ENCODE results near the gene MAGOH. TPM values are rescaled to one million over a fixed set of nuclear protein-coding genes. Genes with fewer than 3 reads are reported as not detected.
A peak's percentile ranks its signal among the peaks of the same experiment; 100 is the strongest.

The MAGOH gene
- total and polyA plus RNA-seq, 9 donors = 25.4 to 73.2 (median 37.5) TPM

- Histone ChIP-seq H3K9me3 (no peaks in the 10 kb centered on the region), H3K4me1 (ENCODE audit: insufficient read depth) (peaks cover 9% of the 10 kb centered on the region), H3K27ac (no peak overlapping the region), H3K27me3 (no peaks in the 10 kb centered on the region), H3K36me3 (no peaks in the 10 kb centered on the region), H3K4me3 (no peak overlapping the region)
- DNase-seq = no peak
- 76 to 86% (median 82%) methylated on average over 2 of the region's 2 CpGs for WGBS, 3 donors
- intact Hi-C loops (cut with DNase I) = no loop called here
- TF ChIP-seq POLR2A (IDR thresholded peaks at IDR 0.05) = no peak
- no peak for TF ChIP-seq EP300 (IDR thresholded peaks at IDR 0.05)
- no peak for TF ChIP-seq CTCF (IDR thresholded peaks at IDR 0.05)
Measured at GRCh38 chr1:53241828-53242227, 3.5 kb upstream of the MAGOH start.

GRCh38 chr1:53237638-53238037, 680 bp downstream of the MAGOH start:
- Histone ChIP-seq H3K4me1 (ENCODE audit: insufficient read depth) (peaks cover 10% of the 10 kb centered on the region), H3K9me3 (no peaks in the 10 kb centered on the region), H3K36me3 (no peaks in the 10 kb centered on the region), H3K4me3 (peak overlapping the region; percentile 62), H3K27me3 (no peaks in the 10 kb centered on the region), H3K27ac (peak overlapping the region in 1 of 2 donors; percentile 77)
- no peak for TF ChIP-seq CTCF (IDR thresholded peaks at IDR 0.05)
- no peak for TF ChIP-seq POLR2A (IDR thresholded peaks at IDR 0.05)
- TF ChIP-seq EP300 (IDR thresholded peaks at IDR 0.05) = no peak
- intact Hi-C loops (cut with DNase I) = no loop called here
- 25 to 40% (median 33%) methylated on average over 8 of the region's 8 CpGs for WGBS, 3 donors
- DNase-seq = no peak

- no peaks in the 10 kb centered on the region for H3K4me1 ChIP-seq (ENCODE audit: insufficient read depth)
- H3K9me3 ChIP-seq = no peaks in the 10 kb centered on the region
- H3K36me3 ChIP-seq = no peaks in the 10 kb centered on the region
- TF ChIP-seq EP300 (IDR thresholded peaks at IDR 0.05) = no peak
- TF ChIP-seq CTCF (IDR thresholded peaks at IDR 0.05) = no peak
- no peak for TF ChIP-seq POLR2A (IDR thresholded peaks at IDR 0.05)
- peak overlapping the region; percentile 91 for H3K4me3 ChIP-seq
- intact Hi-C loops (cut with DNase I) = no loop called here
- peak overlapping the region; percentile 95 to 96 for H3K27ac ChIP-seq
- 32 to 43% (median 35%) methylated on average over 3 of the region's 3 CpGs for WGBS, 3 donors
- no peak for DNase-seq
- H3K27me3 ChIP-seq = no peaks in the 10 kb centered on the region
Measured at GRCh38 chr1:53220962-53221286, 17.4 kb downstream of the MAGOH start.

GRCh38 chr1:53220171-53220961, 18.0 kb downstream of the MAGOH start, which contains the start of gene CZIB:
Gene CZIB (minus strand): TSS chr1:53220634. CDS start chr1:53220575, 59 bp downstream.
- H3K4me1 ChIP-seq (ENCODE audit: insufficient read depth) = no peaks in the 10 kb centered on the region
- peak; percentile 95 to 98 (median 96) for DNase-seq
- no peaks in the 10 kb centered on the region for H3K9me3 ChIP-seq
- intact Hi-C loops (cut with DNase I) = no loop called here
- H3K36me3 ChIP-seq = no peaks in the 10 kb centered on the region
- WGBS, 3 donors = 0 to 1% (median 1%) methylated on average over 54 to 61 of the region's 61 CpGs
- TF ChIP-seq POLR2A (IDR thresholded peaks at IDR 0.05) = peak; percentile 96
- TF ChIP-seq CTCF (IDR thresholded peaks at IDR 0.05) = peak in 2 of 3 donors; percentile 15 to 44
- TF ChIP-seq EP300 (IDR thresholded peaks at IDR 0.05) = no peak
- H3K27ac ChIP-seq = peak within 1 kb of the TSS; percentile 95 to 96
- H3K27me3 ChIP-seq = no peaks in the 10 kb centered on the region
- H3K4me3 ChIP-seq = peak within 1 kb of the TSS; percentile 91

All from ovary (tissue), 9 donors.